ENCODE data around the gene IL1A.

IL1A gene

DNA sequence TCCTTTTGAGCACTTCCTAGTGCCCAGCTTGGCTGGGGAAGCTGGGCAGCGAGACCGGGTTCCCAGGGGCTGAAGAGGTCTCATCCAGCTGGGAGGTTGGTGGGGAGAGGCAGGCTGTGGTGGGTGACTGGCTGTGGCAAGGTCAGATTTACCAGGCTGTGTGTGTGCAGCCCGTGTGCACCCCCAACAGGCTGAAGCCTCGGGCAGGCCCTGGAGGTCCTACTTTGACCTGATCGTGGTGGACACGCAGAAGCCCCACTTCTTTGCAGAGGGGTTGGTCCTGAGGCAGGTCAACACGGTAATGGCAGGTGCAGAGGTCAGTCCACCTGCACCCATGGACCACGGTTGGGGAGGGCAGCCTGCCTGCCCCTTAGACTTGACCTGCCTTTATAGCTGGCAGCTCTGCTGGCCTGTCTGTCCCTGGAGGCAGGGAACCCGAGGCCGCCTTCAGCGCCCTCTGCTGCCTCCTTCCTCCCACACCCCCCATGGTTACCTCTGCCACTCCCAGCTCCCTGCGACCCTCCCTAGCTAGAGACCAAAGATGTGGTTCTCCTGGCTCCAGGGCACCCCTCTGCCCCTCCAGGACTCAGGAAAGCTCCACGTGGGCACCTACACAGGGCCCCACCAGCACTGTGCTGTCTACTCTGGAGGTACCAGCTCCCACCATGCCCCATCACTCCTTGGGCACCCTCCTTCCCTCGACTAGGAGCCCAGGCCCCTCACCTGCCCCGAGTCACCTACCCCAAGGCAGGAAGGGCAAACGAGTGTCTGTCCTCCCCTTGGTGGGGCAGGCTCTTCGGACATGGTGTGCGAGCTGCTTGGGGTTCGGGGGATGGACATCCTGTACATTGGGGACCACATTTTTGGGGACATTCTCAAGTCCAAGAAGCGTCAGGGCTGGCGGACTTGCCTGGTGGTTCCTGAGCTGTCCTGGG is 59.4 kb downstream of the IL1A start:
- no peak for FAIRE-seq

DNA sequence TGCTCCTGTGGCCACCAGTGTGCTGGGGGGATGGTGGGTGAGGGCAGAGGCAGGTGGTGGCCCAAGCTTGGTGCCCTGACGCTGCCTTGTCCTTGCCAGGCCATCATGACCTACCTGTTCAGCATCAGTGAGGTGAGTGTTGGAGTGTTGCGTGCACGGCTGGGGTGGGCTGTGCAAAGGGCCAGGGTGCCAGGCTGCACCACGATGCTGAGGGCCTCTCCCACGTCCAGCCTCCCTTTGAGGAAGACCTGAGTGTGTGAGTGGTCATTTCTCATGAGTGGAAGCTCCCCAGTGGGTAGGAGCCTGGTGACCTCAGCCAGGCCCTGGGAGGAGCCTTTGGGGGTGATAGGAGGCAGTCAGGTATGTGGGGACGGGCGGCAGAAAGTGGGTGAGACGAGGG is 60.3 kb downstream of the IL1A start:
- no peak for FAIRE-seq

Data from A204.1 (cell line).